IgD-negative memory B cell (primary cell): ENCODE data around the gene C12orf50. TPM values are rescaled to one million over a fixed set of nuclear protein-coding genes. Genes with fewer than 3 reads are reported as not detected.
A peak's percentile ranks its signal among the peaks of the same experiment; 100 is the strongest.
"Not testable (repeated sequence)": the region's sequence is repeated elsewhere in the genome, so short reads cannot be mapped to it uniquely, and the experiment has no call there.

Source experiments
- H3K27ac Mint-ChIP-seq, 3 donors: one replicate each; pipeline ENCODE4 v1.8.0; 2020 to 2022; ENCODE audit warnings: mild to moderate bottlenecking in 3 of 3, mixed read lengths in 3 of 3, moderate library complexity in 1 of 3
- H3K27me3 Mint-ChIP-seq: one replicate; pipeline ENCODE4 v1.8.0; 2021; ENCODE audit warnings: mixed read lengths
- H3K36me3 Mint-ChIP-seq: one replicate; pipeline ENCODE4 v1.8.0; 2020; ENCODE audit warnings: mild to moderate bottlenecking, mixed read lengths
- H3K4me1 Mint-ChIP-seq, 3 donors: one replicate each; pipeline ENCODE4 v1.8.0; 2020 to 2022; ENCODE audit warnings: mixed read lengths in 3 of 3, mild to moderate bottlenecking in 1 of 3
- H3K4me3 Mint-ChIP-seq, 4 donors: one replicate each; pipeline ENCODE4 v1.8.0; 2020 to 2022; ENCODE audit warnings: mild to moderate bottlenecking in 4 of 4, mixed read lengths in 4 of 4, moderate library complexity in 3 of 4
- H3K9me3 Mint-ChIP-seq, 3 donors: one replicate each; pipeline ENCODE4 v1.8.0; 2020 to 2021; ENCODE audit warnings: mixed read lengths in 3 of 3, mild to moderate bottlenecking in 1 of 3
- polyA plus RNA-seq: library from polyadenylated mRNA; unstranded; fragments of 300-500 nt; fragmentation: Illumina TruSeq; gene quantifications from one replicate; pipeline ENCODE4 v1.2.3, GENCODE V29; 2021

Gene C12orf50
- polyA plus RNA-seq, 1 donor from 2014 or later: not detected

DNA sequence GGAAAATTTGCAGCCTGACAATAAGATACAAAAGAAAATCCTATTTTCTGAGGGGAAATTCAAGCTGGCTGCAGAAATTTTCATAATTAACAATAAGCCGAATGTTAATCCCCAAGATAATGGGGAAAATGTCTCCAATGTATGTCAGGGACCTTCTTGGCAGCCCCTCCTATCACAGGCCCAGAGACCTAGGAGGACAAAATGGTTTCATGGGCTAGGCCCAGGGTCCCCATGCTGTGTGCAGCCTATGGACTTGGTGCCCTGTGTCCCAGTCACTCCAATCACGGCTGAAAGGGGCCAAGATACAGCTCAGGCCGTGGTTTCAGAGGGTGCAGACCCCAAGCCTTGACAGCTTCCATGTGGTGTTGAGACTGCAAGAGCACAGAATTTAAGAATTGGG, 11.2 kb downstream of the C12orf50 start:
- Mint-ChIP-seq H3K27ac (no peak overlapping the region), H3K27me3 (peaks cover 1% of the 10 kb centered on the region), H3K4me3 (no peak overlapping the region), H3K9me3 (peaks cover 8 to 14% (median 14%) of the 10 kb centered on the region in 3 donors), H3K36me3 (no peaks in the 10 kb centered on the region), H3K4me1 (no peaks in the 10 kb centered on the region)

DNA sequence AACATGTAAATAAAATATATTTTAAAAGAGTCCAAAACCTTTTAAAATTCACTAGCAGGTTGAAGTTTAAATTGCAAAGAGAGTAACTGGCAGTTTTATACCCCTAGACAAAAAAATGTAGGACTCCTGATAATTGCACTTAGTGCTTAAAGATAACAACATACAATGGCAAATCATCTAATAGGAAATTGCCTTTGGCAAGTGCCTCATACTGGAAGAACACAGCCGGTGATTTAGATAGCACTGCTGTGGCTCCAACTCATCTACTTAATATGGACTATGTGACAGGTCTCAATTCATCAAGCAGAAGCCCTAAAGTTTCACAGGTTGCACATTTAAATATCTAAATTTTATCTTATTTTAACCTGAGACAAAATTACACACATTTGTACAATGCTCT, 13.4 kb downstream of the C12orf50 start:
- Mint-ChIP-seq H3K9me3 (peaks cover 8 to 14% (median 14%) of the 10 kb centered on the region in 3 donors), H3K36me3 (no peaks in the 10 kb centered on the region), H3K27me3 (peaks cover 1% of the 10 kb centered on the region), H3K4me3 (no peak overlapping the region), H3K4me1 (no peaks in the 10 kb centered on the region), H3K27ac (no peak overlapping the region)

DNA sequence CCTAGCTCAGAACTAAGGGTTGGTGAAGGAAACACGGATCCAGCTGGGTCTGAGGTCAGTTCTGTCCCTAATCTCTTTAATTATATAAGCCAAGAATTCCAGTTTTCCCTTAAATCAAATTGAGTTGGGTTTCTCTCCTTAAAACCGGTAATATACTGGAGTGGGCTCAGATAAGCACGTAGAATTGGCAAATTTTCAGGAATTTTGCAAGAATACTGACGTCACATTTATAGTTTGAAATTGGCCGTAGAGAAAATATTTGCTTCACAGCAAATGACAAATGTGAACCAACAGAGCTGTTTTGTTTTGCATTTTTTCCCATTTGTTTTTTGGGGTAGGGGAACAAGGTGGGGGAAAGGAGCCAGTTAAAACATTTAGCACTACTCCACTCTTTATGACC, 17.4 kb downstream of the C12orf50 start:
- H3K36me3 Mint-ChIP-seq: no peaks in the 10 kb centered on the region
- no peak overlapping the region for H3K27ac Mint-ChIP-seq
- no peak overlapping the region for H3K4me3 Mint-ChIP-seq
- peaks cover 1% of the 10 kb centered on the region for H3K27me3 Mint-ChIP-seq
- H3K9me3 Mint-ChIP-seq: peaks cover 0 to 1% (median 1%) of the 10 kb centered on the region in 3 donors
- H3K4me1 Mint-ChIP-seq: no peaks in the 10 kb centered on the region

DNA sequence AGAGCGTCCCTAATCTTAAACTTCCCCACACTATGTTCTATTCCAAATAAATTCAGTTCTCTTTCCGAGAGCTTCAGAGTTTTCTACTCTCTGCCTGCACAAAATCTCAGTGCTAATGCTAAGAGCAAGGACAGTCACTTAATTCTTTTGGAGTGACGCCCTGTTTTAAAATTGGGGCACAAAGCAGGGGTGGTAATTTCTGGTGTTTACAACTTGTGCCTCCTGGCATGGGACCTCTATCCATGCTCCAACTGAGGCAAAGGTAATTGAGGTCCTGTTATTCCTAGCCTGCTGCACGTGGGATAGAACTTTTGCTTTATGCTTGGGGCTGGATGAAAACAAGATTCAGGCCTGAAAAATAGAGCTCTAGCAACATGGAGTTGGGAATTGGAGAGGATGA, 22.9 kb downstream of the C12orf50 start:
- H3K4me3 Mint-ChIP-seq: no peak overlapping the region
- peaks cover 4% of the 10 kb centered on the region for H3K36me3 Mint-ChIP-seq
- H3K4me1 Mint-ChIP-seq: no peaks in the 10 kb centered on the region
- no peak overlapping the region for H3K27ac Mint-ChIP-seq
- H3K9me3 Mint-ChIP-seq: peaks cover 0 to 9% (median 0%) of the 10 kb centered on the region in 3 donors
- H3K27me3 Mint-ChIP-seq: peaks cover 2% of the 10 kb centered on the region

DNA sequence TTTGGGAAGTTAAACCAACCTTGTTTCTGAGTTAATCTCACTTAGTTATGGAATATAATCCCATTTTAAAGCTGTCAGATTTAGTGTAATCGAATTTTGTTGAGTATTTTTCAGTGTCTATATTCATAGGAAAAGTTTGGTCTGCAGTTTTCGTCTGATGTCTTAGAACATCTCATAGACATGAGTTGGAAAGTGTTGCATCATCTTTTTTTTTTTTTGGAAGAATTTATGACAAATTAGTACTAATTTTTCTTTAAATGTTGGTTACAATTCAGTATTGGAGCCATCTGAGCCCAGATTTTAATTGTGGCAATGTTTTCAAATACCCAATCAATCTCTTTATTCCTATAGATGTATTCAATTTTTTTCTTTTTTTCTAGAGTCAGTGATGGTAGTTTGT, 27.9 kb downstream of the C12orf50 start:
- no peaks in the 10 kb centered on the region for H3K4me1 Mint-ChIP-seq
- no peak overlapping the region for H3K4me3 Mint-ChIP-seq
- H3K36me3 Mint-ChIP-seq: peaks cover 3% of the 10 kb centered on the region
- peaks cover 0 to 8% (median 0%) of the 10 kb centered on the region in 3 donors for H3K9me3 Mint-ChIP-seq
- no peak overlapping the region for H3K27ac Mint-ChIP-seq
- H3K27me3 Mint-ChIP-seq: peaks cover 2% of the 10 kb centered on the region

DNA sequence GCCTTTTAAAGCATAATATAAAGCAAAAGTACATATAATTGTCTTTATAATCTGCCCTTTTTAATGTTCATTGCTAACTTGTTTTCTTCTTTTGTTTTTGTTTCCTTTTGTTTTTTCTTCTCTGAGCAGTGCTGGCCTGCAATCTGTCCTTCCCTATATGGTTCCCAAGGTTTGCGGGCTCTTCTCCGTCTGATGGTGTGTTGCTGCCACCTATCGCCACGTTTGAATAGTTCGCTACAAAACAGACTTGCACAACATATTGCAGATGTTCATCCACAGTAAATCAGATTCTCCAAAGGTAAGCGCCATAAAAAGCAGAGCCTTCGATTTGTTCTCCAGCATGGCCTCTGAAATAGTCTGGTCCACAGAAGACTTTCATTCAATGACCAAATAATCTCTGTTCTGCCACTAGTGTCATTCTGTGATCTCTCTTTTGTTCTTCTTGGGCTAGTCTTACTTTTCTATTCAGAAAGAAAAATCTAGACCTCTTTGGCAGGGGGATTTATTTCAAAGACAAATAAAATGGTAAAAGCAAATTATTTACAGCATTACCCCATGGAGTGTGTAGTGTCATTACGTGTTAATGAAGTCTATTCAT, 33.5 kb downstream of the C12orf50 start:
- H3K27me3 Mint-ChIP-seq: no peaks in the 10 kb centered on the region
- no peaks in the 10 kb centered on the region for H3K36me3 Mint-ChIP-seq
- H3K4me3 Mint-ChIP-seq: no peak overlapping the region
- no peaks in the 10 kb centered on the region for H3K9me3 Mint-ChIP-seq
- H3K4me1 Mint-ChIP-seq: peaks cover 0 to 2% (median 0%) of the 10 kb centered on the region in 3 donors
- H3K27ac Mint-ChIP-seq: no peak overlapping the region

DNA sequence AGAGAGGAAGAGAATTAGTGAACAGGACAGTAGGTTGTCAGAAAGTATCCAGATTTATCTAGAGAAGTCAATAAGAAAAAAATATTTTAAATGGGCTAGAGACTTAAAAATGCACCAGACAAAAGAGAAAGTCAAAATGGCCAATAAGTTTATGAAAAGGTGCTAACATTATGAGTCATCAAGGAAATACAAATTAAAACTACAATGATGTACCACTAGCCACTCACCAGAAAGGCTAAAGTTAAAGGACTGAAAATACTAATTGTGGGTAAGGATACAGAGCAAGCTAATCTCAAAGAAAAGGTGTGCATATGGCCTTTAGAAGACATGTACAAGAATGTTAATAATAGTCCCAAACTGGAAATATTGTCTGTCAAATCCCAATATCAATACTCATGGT, 37.7 kb downstream of the C12orf50 start:
- peaks cover 0 to 1% (median 0%) of the 10 kb centered on the region in 3 donors for H3K9me3 Mint-ChIP-seq
- no peaks in the 10 kb centered on the region for H3K36me3 Mint-ChIP-seq
- H3K27me3 Mint-ChIP-seq: no peaks in the 10 kb centered on the region
- no peak overlapping the region for H3K4me3 Mint-ChIP-seq
- no peak overlapping the region for H3K27ac Mint-ChIP-seq
- peaks cover 0 to 2% (median 0%) of the 10 kb centered on the region in 3 donors for H3K4me1 Mint-ChIP-seq

DNA sequence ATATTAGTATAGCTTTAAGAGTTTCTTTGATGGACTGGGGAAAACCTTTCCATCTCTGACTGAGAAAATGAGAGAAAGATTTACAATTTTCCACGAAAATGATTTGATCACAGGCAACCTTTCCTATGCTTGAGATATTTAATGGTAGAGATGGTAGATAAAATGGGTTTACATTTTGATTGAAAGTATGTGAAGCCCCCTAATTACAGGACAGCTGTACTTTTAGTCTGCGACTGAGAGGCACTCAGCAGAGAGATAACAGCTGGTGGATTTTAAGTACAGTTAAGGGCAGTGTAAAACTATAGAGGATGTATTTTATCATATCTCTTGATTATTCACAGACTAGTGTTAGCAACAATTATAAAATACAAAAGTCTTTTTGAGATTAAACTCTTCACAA, 40.7 kb downstream of the C12orf50 start:
- H3K4me1 Mint-ChIP-seq: peaks cover 0 to 2% (median 2%) of the 10 kb centered on the region in 3 donors
- no peaks in the 10 kb centered on the region for H3K27me3 Mint-ChIP-seq
- H3K36me3 Mint-ChIP-seq: no peaks in the 10 kb centered on the region
- peaks cover 0 to 1% (median 0%) of the 10 kb centered on the region in 3 donors for H3K9me3 Mint-ChIP-seq
- H3K4me3 Mint-ChIP-seq: no peak overlapping the region
- H3K27ac Mint-ChIP-seq: no peak overlapping the region

DNA sequence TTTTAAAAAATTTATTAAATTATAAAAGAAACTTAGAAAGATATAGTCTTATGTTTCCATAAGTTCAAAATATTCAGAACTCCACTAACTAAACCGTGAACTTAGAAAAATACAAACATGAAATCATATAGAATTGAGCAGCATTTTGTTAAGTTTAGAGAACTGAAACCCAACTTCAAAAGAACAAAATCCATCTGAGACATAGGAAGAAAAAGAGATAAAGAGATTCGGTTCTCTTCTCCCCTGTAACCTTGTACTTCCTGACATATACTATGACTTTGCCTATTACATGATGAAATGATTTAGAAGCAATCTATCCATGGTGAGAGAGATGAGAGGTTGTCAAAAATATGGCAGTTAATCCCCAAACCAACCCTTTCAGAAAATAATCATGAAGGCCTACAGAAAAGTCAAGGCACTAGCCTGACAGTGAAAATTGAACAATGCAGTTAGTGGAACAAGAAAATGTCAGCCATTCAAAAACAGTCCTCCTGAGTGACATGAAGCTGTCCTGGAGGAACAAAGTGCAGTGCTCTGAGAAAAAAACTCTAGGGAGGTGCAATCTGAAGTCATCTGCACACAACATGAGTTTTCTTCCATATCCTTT, 44.0 kb downstream of the C12orf50 start:
- H3K27ac Mint-ChIP-seq: no peak overlapping the region
- H3K4me1 Mint-ChIP-seq: peaks cover 0 to 2% (median 0%) of the 10 kb centered on the region in 3 donors
- H3K9me3 Mint-ChIP-seq: peaks cover 0 to 1% (median 0%) of the 10 kb centered on the region in 3 donors
- H3K4me3 Mint-ChIP-seq: no peak overlapping the region
- H3K36me3 Mint-ChIP-seq: no peaks in the 10 kb centered on the region
- H3K27me3 Mint-ChIP-seq: no peaks in the 10 kb centered on the region

DNA sequence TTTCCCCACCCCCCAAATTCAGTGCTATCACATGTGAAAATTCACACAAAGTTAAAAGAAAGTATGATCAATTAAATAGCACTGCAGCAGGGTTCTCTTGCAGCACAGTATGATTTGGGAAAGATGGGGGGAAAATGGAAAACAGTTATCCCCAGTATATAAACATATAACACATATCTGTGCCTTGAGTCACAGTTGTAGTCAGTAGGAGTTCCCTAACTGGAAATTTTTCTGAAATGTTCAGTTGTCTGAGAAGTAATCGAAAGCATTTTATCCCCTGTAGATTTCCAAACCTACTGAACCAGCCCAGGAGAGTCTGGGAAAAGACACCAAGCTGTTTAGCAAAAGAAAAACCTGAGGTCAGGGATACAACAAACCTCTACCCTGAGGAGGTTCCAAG, 47.0 kb downstream of the C12orf50 start:
- no peaks in the 10 kb centered on the region for H3K27me3 Mint-ChIP-seq
- H3K9me3 Mint-ChIP-seq: no peaks in the 10 kb centered on the region
- H3K36me3 Mint-ChIP-seq: no peaks in the 10 kb centered on the region
- H3K4me3 Mint-ChIP-seq: no peak overlapping the region
- no peak overlapping the region for H3K27ac Mint-ChIP-seq
- H3K4me1 Mint-ChIP-seq: peaks cover 0 to 2% (median 0%) of the 10 kb centered on the region in 3 donors

DNA sequence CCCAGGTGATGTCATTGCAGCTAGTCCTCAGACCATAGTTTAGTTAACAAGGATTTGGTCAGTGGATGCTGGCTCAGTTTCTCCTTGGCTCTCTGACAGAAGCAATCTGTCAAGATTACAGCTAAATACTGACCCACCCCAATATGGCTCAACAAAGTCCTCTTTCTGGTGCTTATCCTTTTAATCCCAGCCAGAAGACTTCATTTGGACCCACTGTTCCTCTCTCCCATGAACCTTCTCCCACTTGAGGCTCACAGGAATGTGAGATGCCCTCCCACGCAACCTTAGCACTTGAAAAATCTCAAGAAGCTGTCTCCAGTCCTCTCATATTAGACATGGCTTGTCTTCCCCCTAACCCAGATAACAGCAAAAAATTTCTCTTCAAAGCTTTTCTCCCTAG, 47.7 kb downstream of the C12orf50 start:
- H3K9me3 Mint-ChIP-seq: no peaks in the 10 kb centered on the region
- no peak overlapping the region for H3K4me3 Mint-ChIP-seq
- H3K27me3 Mint-ChIP-seq: no peaks in the 10 kb centered on the region
- H3K27ac Mint-ChIP-seq: no peak overlapping the region
- no peaks in the 10 kb centered on the region for H3K36me3 Mint-ChIP-seq
- H3K4me1 Mint-ChIP-seq: peaks cover 0 to 2% (median 0%) of the 10 kb centered on the region in 3 donors

DNA sequence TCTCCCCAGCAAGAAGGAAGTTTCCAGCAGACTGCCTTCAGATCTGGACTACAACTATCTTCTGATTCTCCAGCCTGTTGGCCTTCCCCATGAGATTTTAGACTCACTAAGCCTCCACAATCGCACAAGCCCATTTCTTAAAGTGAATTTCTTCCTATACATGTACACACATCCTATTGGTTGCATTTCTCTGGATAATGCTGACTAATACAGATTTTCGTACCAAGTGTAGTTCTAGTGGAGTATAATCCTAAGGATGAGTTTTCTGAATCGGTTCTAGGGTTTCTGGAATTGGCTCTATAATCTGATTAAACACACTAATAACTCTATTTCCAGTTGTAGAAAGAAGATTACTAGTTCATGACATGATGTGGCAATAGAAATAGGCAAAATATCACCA, 53.3 kb downstream of the C12orf50 start:
- Mint-ChIP-seq H3K27me3 (no peaks in the 10 kb centered on the region), H3K4me3 (no peak overlapping the region), H3K9me3 (peaks cover 0 to 2% (median 0%) of the 10 kb centered on the region in 3 donors), H3K4me1 (no peaks in the 10 kb centered on the region), H3K36me3 (no peaks in the 10 kb centered on the region), H3K27ac (no peak overlapping the region)

DNA sequence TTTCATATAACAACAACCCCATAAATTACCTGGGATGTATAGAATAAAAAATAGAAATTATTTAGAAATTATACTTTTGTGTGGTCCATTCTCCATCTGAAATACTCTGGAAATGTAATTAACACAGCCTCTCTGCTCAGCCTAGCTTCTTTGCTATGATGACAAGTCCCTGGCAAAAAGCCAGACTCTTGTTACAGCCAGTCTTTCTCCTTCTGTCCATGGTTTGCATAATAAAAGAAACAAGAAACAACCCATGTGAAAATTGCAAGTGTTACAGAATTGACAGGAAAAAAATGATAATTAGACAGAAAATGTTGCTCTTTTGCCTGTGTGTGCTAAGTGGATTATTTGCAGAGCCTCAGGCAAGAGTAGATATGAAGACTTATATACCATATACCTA, 61.3 kb downstream of the C12orf50 start:
- no peak overlapping the region for H3K4me3 Mint-ChIP-seq
- H3K27me3 Mint-ChIP-seq: peaks cover 1% of the 10 kb centered on the region
- H3K36me3 Mint-ChIP-seq: no peaks in the 10 kb centered on the region
- no peak overlapping the region for H3K27ac Mint-ChIP-seq
- H3K4me1 Mint-ChIP-seq: no peaks in the 10 kb centered on the region
- H3K9me3 Mint-ChIP-seq: peaks cover 0 to 3% (median 3%) of the 10 kb centered on the region in 3 donors

DNA sequence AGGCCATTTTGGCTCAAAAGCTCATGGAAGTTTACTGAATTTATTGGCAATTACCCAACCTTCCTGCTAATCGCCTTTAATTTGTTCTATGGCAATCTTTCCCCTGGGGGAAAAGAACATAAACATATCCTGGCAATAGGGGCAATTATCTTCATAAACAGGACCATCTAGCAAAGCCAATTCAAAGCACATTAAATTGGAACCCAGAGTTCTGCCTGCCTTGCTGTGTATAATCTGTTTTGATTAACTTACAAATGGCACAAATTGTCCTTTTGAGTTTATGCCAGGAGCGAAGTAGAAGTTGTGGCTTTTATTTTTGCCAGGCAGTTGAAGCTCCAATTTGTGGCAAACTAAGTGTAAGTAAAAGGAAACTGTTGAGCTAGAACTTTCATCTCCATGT, 68.6 kb downstream of the C12orf50 start:
- Mint-ChIP-seq H3K27ac (no peak overlapping the region), H3K4me1 (no peaks in the 10 kb centered on the region), H3K4me3 (no peak overlapping the region), H3K27me3 (peaks cover 3% of the 10 kb centered on the region), H3K36me3 (peaks cover 4% of the 10 kb centered on the region), H3K9me3 (no peaks in the 10 kb centered on the region)

DNA sequence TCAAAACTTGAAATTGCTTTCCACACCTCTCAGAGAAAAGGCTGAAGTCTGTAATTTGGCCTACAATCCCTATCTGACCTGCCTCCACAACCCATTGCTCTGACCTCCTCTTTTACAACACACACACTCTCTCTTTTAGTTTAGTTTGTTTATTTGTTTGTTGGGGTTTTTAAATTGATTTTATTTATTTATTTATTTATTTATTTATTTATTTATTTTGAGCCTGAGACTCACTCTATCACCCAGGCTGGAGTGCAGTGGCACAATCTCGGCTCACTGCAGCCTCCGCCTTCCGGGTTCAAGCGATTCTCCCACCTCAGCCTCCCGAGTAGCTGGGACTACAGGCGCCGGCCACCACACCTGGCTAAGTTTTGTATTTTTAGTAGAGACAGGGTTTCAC, 75.2 kb downstream of the C12orf50 start:
- H3K36me3 Mint-ChIP-seq, H3K27ac Mint-ChIP-seq, H3K4me1 Mint-ChIP-seq, H3K27me3 Mint-ChIP-seq, H3K9me3 Mint-ChIP-seq: not testable (repeated sequence)
- H3K4me3 Mint-ChIP-seq: peak overlapping the region in 1 of 4 donors; percentile 20

DNA sequence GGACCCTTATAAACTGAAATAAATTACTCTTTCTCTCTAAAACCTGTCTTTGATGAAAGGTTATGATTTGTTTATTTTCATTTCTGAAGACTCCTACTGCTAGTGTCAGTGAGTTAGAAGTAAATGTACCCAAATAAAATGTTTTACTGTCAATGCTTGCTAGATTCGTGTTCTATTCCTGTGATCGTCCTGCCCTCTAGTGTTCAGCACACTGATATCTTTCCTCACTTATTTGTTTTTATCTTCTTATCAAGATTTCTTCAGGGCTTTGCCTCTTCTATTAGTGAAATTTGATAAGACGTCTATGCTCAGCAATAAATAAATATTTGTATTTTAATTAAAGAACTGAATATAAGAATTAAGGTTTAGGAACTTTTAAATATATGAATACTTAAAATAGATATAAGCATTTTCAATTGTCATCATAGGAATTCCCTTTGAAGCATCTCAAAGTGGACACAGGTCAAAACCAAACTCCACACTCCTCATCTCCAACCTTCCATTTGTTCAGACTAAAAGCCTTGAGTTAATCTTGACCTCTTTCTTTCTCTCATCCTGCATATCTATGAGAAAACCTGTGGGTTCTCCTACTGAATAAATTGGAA, 75.8 kb downstream of the C12orf50 start:
- Mint-ChIP-seq H3K4me3 (peak overlapping the region in 1 of 4 donors; percentile 20), H3K9me3 (no peaks in the 10 kb centered on the region), H3K27ac (no peak overlapping the region), H3K4me1 (peaks cover 0 to 1% (median 0%) of the 10 kb centered on the region in 3 donors), H3K27me3 (no peaks in the 10 kb centered on the region), H3K36me3 (peaks cover 4% of the 10 kb centered on the region)
